Measurements from ENCODE around the gene PGAP6.
"Not testable (repeated sequence)": the region's sequence is repeated elsewhere in the genome, so short reads cannot be mapped to it uniquely, and the experiment has no call there.

The PGAP6 gene

DNA sequence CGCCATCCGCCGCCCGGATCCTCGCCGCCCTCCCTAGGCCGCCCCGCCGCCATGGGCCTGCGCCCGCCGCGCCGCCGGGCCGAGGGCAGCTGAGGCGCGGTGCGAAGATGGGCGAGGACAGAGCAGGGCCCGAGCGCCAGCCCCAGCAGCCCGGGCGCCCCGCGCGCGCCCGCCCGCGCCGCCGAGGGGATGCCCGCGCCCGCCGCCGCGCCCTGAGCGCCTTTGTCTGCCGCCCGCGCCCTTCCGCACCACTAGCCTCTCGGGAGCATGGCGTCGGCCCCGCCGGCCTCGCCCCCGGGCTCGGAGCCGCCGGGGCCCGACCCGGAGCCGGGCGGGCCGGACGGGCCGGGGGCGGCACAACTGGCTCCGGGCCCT lies 43.9 kb upstream of the PGAP6 start:
- Histone ChIP-seq H3K4me3 (peak overlapping the region; percentile 65 to 83), H3K27me3 (no peaks in the 10 kb centered on the region), H3K36me3 (no peaks in the 10 kb centered on the region), H3K27ac (peak overlapping the region; percentile 95 to 97), H3K4me1 (peaks cover 0 to 48% (median 32%) of the 10 kb centered on the region in 4 donors), H3K9me3 (no peaks in the 10 kb centered on the region)
- TF ChIP-seq, protein P1, sequence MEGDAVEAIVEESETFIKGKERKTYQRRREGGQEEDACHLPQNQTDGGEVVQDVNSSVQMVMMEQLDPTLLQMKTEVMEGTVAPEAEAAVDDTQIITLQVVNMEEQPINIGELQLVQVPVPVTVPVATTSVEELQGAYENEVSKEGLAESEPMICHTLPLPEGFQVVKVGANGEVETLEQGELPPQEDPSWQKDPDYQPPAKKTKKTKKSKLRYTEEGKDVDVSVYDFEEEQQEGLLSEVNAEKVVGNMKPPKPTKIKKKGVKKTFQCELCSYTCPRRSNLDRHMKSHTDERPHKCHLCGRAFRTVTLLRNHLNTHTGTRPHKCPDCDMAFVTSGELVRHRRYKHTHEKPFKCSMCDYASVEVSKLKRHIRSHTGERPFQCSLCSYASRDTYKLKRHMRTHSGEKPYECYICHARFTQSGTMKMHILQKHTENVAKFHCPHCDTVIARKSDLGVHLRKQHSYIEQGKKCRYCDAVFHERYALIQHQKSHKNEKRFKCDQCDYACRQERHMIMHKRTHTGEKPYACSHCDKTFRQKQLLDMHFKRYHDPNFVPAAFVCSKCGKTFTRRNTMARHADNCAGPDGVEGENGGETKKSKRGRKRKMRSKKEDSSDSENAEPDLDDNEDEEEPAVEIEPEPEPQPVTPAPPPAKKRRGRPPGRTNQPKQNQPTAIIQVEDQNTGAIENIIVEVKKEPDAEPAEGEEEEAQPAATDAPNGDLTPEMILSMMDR (IDR thresholded peaks at IDR 0.05): no peak
- no peak for DNase-seq
- intact Hi-C loops (cut with DNase I; ENCODE audit: low total_unique reads): no loop called here

DNA sequence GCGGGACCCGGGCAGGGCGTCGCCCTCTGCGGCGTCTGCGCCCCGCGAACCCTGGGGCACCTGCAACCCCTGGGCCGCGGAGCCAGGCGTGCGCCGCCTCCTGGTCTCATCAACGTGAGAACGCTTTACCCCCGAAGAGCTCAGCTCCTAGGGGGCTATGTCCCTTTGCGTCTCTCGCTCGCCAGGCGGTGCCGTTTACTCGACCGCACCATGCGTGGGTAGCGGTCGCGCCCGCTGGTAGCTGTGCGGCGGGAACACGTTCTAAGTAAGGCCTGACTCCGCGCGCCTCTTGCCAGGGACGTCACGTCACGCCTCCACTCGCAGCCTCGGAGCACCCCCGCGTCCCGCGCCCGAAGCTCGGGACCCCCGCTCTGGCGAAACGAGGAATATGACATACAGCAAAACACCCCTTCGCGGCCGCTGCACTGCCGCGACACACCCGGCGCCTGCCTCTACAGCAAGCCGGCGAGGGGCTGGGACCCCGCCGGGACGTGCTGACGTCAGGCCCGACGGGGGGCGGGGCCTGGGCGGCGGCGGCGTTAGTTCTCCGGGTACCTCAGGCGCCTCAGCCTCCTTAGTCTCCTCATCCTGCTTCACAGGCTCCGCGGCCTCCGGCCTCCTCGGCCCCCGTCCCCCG lies 43.4 kb upstream of the PGAP6 start, which contains the start of gene RAB11FIP3:
RAB11FIP3 (plus strand) TSS at position 568 of the 637 bp plus-strand sequence. CDS start 358 bp downstream, outside the sequence.
- intact Hi-C loops (cut with DNase I; ENCODE audit: low total_unique reads): no loop called here

DNA sequence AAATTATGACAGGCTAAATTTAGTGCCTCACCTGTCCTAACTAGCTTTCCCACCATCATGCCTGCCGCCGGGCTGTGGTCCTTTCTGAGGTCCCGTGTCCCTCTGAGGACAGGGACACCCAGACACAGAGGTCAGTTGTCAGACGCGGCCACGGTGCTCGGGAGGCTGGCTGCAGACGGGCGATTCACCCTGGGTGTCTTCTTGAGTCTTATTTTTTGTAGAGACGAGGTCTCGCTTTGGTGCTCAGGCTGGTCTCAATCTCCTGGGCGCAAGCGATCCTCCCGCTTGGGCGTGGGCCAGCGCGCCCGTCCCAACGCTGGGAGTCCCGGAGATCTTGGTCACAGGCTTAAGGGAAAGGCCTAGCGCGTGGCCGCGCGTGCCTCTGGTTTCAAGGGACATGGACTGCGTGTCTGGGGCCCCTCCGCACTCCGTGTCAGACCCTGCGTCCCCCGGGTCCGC lies 42.9 kb upstream of the PGAP6 start:
- H3K27me3 ChIP-seq: no peaks in the 10 kb centered on the region
- peak; percentile 42 to 84 for DNase-seq
- no peaks in the 10 kb centered on the region for H3K9me3 ChIP-seq
- intact Hi-C loops (cut with DNase I; ENCODE audit: low total_unique reads): no loop called here
- H3K4me3 ChIP-seq: peak overlapping the region; percentile 65 to 83
- peaks cover 0 to 48% (median 32%) of the 10 kb centered on the region in 4 donors for H3K4me1 ChIP-seq
- H3K36me3 ChIP-seq: no peaks in the 10 kb centered on the region
- TF ChIP-seq, protein P1 (IDR thresholded peaks at IDR 0.05): no peak
- H3K27ac ChIP-seq: peak overlapping the region; percentile 95 to 97

More for the DNA sequence above, 43.4 kb upstream of the PGAP6 start, which contains the start of gene RAB11FIP3:
- H3K27ac ChIP-seq: peak within 1 kb of the TSS; percentile 95 to 97
- H3K4me3 ChIP-seq: peak within 1 kb of the TSS; percentile 65 to 83
- no peaks in the 10 kb centered on the region for H3K36me3 ChIP-seq
- DNase-seq: peak; percentile 81 to 91
- H3K4me1 ChIP-seq: peaks cover 0 to 48% (median 32%) of the 10 kb centered on the region in 4 donors
- no peaks in the 10 kb centered on the region for H3K27me3 ChIP-seq
- TF ChIP-seq, protein P1 (IDR thresholded peaks at IDR 0.05): peak in 1 of 2 experiments; percentile 12
- no peaks in the 10 kb centered on the region for H3K9me3 ChIP-seq

DNA sequence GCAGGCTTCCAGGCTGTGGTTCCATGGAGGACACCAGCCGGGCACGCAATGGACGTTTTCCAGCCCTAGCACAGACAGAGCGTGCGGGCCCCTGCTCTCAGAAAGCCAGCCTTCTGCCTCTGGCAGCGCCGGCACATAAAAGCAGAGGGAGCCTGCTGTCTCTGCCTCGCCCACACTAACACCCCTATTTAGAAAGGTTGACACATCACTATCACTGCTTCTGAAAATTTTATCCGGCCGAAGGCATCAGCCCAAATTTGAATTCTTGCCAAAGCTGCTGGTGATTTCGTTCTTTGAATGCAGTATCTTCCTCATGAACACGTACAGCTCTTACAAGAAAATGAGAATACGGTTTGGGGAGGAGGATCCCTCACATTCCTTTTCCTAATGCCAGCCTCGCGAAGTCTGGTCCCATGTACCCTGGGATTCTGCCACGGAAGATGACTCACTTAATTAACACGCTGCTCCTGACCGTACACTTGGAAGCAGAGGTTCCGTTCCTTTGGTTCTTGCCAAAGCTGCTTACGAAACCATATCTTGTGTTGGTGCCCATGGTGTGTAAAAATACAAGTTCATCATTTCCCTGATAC lies 42.4 kb upstream of the PGAP6 start:
- no peaks in the 10 kb centered on the region for H3K36me3 ChIP-seq
- peak; percentile 91 to 93 for DNase-seq
- H3K27ac ChIP-seq: peak overlapping the region; percentile 95 to 97
- H3K4me3 ChIP-seq: peak overlapping the region; percentile 65 to 83
- TF ChIP-seq, protein P1 (IDR thresholded peaks at IDR 0.05): no peak
- peaks cover 0 to 47% (median 32%) of the 10 kb centered on the region in 4 donors for H3K4me1 ChIP-seq
- intact Hi-C loops (cut with DNase I; ENCODE audit: low total_unique reads): no loop called here
- H3K9me3 ChIP-seq: no peaks in the 10 kb centered on the region
- H3K27me3 ChIP-seq: no peaks in the 10 kb centered on the region

- DNase-seq; H3K4me3 ChIP-seq; intact Hi-C loops (cut with DNase I; ENCODE audit: low total_unique reads): not testable (repeated sequence)
Observed at GRCh38 chr16:422179-422578, 40.4 kb upstream of the PGAP6 start.

DNA sequence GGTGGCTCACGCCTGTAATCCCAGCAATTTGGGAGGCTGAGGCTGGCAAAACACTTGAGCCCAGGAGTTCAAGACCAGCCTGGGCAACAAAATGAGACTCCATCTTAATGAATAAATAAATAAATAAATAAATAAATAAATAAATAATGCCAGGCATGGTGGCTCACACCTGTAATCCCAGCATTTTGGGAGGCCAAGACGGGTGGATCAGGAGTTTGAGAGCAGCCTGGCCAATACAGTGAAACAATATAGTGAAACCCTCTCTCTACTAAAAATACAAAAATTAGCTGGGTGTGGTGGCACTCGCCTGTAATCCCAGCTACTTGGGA lies 33.4 kb upstream of the PGAP6 start:
- H3K27me3 ChIP-seq; H3K27ac ChIP-seq; H3K4me1 ChIP-seq; intact Hi-C loops (cut with DNase I; ENCODE audit: low total_unique reads); DNase-seq; H3K9me3 ChIP-seq; H3K4me3 ChIP-seq: not testable (repeated sequence)
- peaks cover 10 to 21% (median 15%) of the 10 kb centered on the region in 3 donors for H3K36me3 ChIP-seq

More at GRCh38 chr16:422179-422578, 40.4 kb upstream of the PGAP6 start:
- not testable (repeated sequence) for H3K27me3 ChIP-seq, H3K27ac ChIP-seq, H3K36me3 ChIP-seq, H3K9me3 ChIP-seq
- H3K4me1 ChIP-seq: peaks cover 0 to 27% (median 21%) of the 10 kb centered on the region in 4 donors
